ENCODE measurements around the gene ZBTB44. TPM values are rescaled to one million over a fixed set of nuclear protein-coding genes. Genes with fewer than 3 reads are reported as not detected.
"Not testable (repeated sequence)": the region's sequence is repeated elsewhere in the genome, so short reads cannot be mapped to it uniquely, and the experiment has no call there.

ZBTB44 gene
- total RNA-seq, 1 donor from 2014 or later = 44.8 TPM

DNA sequence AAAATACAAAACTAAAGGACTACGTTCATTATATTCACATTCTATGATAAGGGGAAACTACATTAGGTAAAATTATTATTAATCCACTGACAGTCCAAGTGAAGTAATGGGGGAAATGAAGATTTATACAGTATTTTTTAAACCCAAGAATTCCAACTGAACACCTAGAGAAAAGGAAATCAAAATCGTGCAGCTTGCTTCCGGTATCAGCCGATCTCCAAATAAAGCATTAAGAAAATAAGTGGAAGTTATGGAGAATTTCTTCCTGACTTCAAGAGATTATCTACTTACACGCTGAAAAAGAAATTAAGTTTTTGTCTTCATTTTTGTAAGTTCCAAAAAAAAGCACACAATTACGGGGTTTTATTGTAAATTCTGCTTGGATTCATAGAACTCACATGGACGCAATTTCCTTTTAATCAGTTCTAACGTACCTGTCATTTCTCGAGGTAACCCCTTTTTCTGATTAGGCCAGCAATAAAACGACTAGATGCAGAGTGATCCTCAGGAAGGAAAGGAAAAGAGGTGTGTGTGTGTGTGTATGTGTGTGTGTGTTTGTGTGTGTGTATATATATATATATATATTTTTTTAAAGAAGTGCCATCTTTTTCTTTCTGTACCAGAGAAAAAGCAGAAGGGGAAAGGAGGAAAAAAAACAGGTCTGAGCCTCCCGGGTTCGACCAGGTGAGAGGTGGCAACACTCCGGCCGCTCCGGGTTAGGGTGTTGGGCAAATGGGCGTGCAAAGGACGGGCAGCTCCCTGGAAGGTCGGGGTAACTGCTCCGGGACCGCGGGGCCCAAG lies 1.1 kb downstream of the ZBTB44 start:
- no peak for DNase-seq (ENCODE audit: low spot score)

DNA sequence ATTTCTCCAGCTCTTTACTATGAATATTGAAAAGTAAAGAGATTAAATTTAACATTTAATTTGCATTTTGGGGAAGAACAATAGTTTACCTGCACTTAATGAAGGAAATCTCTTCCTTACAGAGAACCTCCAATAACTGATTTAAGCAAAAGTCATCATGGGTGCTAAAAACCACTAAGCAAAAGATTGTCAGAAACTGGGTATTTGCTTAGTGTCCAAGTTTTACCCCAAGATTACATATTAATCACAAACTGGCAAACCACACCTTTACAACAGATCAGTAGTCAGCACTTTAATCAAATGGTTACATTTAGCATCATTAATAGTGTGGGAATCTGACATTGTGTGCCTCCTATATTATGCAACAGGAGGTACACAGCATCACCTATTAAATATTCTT lies 2.7 kb downstream of the ZBTB44 start:
- DNase-seq (ENCODE audit: low spot score) = no peak

DNA sequence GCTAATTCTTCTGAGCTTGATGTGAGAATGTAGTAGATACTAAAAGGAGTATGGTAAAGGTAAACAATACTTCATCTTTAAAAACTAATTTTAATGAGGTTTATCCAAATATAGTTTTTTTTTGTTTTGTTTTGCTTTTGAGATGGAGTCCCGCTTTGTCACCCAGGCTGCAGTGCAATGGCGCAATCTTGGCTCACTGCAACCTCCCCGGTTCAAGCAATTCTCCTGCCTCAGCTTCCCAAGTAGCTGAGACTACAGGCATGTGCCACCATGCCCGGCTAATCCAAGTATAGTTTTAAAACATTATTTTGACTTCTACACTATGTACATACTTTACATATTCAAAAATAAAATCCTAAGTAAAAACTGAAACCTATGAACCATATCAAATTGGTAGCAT lies 4.1 kb downstream of the ZBTB44 start:
- DNase-seq (ENCODE audit: low spot score) = no peak

DNA sequence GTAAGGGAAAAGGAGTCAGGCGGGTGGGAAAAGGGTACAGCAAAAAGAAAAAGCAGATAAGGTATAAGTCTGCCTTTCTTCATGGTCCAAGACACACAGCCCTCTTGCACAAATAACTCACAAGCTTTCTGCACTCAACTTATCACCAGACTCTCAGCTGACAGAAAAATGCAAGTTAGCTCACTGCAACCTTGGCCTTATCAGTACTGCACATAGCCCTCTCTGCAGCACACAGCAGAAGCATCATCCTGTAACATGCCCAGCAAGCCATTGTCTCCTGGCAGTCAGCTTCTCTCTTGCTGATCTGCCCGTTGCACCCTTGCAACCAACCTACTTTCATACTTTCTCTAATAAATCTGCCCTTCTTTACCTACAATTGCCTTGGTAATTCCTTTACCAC lies 5.8 kb downstream of the ZBTB44 start:
- no peak for DNase-seq (ENCODE audit: low spot score)

DNA sequence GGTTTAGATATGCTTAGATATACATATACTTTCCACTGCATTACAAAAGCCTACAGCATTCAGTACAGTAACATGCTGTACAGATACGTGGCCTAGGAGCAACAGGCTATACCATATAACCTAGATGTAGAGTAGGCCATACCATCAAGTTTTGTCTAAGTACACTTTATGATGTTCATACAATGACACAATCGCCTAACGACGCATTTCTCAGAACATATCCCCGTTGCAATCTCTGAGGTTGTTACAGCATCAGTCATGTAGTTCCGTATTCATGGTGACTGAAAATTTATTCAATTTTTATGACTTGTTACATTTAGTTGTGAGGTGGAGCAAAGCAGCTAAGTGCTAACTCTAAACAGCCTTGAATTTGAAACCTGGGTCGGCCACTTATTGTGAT lies 6.7 kb downstream of the ZBTB44 start:
- no peak for DNase-seq (ENCODE audit: low spot score)

DNA sequence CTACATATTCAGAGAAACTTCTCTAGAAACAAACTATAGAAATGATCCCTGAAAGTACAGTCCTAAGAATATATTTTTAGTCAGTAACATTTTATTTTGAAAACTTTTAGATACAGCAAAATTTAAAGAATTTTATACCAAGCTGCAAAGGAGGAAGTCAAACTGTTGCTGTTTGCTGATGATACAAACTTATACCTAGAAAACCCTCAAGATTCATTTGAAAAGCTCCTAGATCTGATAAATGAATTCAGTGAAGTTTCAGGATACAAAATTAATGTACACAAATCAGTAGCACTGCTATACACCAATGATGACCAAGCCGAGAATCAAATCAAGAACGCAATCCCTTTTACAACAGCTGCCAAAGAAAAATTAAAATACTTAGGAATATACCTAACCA lies 10.1 kb downstream of the ZBTB44 start:
- no peak for DNase-seq (ENCODE audit: low spot score)

DNA sequence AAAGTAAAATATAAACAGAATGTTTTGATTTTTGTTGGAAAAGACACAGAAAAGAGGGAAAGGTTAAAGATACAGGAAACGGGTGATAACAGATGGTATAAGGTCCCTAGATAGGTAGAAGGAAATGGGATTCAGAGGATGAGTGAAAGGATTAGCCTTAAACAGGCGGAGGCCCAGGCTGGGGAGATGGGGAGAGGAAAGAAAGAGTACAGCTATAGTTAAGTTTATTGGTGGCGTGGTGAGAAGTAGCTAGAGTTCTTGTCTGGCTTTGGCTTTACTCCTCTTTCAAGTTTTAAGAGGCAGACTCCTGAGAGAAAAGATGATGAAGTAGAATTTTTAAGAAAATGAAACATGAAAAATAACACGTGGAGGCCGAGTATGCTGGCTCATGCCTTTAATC lies 13.7 kb downstream of the ZBTB44 start:
- DNase-seq (ENCODE audit: low spot score) = no peak

DNA sequence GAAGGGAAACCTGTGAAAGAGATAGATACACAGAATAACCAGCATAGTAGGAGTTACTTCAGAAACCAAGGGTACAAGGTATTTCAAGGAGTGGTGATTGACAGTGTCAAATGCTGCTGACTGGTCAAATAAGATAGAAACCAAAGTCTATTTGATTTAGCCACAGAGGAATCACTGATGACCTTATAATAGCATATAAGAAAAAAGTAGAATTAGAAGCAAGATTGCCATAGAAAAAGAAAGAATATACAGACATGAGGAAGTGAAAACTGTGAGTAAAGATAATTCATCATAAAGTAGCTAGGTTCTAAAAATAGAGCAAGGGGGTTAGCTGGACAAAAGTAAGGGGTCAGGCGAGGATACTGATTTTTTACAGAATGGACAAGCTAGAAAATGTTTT lies 14.2 kb downstream of the ZBTB44 start:
- DNase-seq (ENCODE audit: low spot score) = no peak

DNA sequence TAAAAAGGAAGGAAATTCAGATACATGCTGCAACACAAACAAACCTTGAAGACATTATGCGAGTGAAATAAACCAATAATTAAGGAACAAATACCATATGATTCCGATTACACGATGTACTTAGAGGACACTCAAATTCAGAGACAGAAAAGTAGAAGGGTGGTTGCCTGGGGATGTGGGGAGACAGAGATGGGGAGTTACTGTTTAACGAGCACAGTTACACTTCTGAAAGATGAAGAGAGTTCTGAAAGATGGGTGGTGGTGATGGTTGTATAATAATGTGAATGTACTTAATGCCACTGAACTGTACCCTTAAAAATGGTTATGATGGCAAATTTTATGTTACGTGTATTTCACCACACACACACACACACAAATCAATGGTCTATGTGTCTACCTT lies 14.7 kb downstream of the ZBTB44 start:
- no peak for DNase-seq (ENCODE audit: low spot score)

DNA sequence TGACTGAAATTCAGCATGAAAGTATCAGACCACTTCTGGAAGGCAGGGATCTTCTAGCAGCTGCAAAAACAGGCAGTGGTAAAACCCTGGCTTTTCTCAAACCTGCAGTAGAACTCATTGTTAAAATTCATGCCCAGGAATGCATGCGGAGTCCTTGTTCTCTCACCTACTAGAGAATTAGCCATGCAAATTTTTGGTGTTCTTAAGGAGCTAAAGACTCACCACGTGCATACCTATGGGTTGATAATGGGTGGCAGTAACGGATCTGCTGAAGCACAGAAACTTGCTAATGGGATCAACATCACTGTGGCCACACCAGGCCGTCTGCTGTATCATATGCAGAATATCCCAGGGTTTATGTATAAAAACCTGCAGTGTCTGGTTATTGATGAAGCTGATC lies 19.1 kb downstream of the ZBTB44 start:
- no peak for DNase-seq (ENCODE audit: low spot score)

DNA sequence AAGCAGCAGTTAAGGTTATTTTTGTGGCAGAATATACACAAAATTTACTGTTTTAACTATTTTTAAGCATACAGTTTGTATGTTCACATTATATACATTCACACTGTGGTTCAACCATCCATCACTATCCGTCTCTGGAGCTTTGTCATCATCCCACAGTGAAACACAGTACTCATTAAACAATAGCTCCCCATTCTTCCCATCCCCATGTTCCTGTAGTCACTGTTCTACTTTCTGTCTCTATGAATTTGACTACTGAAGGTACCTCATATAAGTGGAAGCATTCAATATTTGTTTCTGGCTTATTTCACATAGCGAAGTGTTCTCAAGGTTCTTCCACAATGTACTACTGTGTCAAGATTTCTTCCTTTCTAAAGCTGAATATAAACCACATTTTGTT lies 32.6 kb downstream of the ZBTB44 start:
- DNase-seq (ENCODE audit: low spot score) = no peak

DNA sequence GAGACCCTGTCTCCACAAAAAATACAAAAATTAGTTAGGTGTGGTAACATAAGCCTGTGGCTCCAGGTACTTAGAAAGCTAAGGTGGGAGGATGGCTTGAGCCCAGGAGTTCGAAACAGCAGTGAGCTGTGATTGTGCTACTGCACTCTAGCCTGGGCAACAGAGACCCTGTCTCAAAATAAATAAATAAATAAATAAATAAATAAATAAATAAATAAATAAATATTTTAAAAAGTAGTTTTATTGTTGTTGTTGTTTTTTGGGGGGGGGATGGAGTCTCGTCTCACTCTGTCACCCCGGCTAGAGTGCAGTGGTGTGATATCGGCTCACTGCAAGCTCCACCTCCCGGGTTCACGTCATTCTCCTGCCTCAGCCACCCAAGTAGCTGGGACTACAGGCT lies 33.4 kb downstream of the ZBTB44 start:
- DNase-seq (ENCODE audit: low spot score) = not testable (repeated sequence)

DNA sequence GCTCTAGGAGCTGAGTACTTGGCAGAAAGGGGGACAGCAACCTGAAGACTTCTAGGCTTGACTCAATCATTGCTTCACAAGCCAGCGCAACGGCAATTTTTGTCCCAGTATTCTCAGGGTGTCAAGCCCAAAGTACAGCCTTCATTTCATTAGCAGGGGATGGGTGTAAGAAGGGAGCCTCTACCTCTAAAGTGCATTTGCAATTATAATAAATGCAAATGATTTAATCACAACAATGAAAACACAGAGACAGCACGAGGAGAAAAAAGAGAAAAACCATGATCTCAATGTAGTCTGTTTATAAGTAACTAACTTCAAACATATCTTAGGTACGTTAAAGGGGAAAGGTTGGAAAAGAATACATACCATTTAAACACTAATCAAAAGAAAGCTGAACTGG lies 34.7 kb downstream of the ZBTB44 start:
- no peak for DNase-seq (ENCODE audit: low spot score)

DNA sequence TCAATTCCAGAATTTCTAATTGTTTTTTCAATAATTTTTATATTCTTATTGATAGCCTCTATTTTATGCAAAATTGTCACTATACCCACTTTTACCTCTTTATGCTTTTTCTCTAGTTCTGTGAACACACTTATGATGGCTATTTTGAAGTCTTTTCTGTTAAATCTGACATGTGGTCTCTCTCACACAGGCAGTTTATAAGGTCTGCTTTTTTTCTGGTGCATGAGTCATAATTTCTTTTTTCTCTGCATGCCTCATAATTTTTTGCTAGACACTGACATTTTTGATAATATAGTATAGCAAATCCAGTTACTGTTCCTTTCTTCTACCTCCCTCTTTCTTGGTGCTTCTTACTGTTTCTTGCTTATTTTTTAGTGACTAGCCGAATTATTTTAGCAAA lies 36.0 kb downstream of the ZBTB44 start:
- no peak for DNase-seq (ENCODE audit: low spot score)

DNA sequence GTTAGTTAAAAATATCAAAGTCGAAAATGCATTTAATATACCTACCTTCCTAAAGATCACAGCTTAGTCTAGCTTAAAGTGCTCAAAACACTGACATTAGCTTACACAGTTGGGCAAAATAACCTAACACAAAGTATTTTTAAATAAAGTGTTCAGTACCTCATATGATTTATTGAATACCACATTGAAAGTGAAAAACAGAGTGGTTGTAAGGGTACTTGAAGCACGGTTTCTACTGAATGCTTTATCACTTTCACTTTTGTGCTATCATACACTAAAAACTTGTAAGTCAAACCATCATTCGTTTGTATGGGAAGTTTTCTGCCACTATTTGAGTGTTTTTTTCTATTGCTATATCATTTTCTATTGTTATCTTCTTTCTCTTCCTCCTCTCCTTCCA lies 36.6 kb downstream of the ZBTB44 start:
- DNase-seq (ENCODE audit: low spot score) = no peak

DNA sequence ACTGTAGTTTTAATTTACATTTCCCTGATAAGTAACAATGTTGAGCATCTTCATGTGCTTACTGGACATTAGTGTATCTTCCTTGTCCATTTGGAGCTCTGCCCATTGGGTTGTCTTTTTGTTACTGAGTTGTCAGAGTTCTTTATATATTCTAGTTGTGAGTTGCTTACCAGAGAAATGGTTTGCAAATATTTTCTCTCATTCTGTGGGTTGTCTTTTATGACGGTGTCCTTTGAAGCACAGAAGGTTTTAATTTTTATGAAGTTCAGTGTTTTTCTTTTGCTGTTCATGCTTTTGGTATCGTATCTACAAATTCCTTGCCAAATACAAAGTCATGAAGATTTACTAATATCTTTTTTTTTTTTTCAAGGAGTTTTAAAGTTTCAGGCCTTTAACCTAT lies 42.4 kb downstream of the ZBTB44 start:
- DNase-seq (ENCODE audit: low spot score) = no peak

DNA sequence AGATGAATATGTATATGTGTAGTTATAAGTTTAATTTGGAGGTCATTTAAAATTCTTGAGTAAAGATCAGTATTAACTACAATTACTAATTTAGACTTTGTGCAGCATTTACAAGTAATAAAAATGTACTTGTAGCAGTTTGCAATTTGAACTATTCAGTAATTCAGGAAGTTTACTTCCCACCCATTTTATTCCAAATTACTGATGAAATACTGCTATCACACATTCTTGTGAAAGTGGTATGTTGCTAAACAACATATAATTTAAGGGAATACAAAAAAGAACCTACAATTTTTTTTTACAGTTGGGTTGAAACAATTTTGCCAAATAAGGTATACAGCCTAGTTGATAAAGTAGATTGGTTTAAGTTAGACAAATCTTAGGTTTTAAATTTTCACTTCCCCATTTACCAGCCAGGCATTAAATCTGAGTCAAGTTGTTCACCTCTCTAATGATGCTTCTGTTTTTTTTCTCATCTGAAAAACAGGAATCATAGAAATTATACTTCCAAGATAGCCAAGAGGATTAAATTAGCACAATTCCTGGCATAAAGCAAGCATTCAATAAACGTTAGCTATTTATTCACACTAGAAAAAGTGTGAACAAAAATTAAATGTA lies 45.3 kb downstream of the ZBTB44 start:
- no peak for DNase-seq (ENCODE audit: low spot score)

DNA sequence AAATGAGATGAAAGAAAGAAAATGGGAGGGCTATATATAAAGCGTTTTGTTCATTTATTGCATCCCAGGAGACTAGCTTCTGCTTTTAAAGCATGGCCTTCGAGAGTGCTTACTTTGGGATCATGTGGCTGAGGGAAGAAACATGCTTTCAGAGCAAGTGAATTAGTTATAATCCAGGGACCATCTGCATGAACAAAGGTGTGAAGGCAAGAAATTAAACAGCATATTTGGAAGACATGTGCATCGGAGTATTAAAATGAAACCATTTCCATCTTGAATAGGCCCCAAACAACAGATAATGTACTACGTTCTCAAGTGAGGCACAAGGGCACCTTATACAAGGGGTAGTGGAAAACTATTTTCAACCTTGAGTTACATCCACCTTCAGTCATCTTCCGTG lies 51.4 kb downstream of the ZBTB44 start:
- DNase-seq (ENCODE audit: low spot score) = no peak

DNA sequence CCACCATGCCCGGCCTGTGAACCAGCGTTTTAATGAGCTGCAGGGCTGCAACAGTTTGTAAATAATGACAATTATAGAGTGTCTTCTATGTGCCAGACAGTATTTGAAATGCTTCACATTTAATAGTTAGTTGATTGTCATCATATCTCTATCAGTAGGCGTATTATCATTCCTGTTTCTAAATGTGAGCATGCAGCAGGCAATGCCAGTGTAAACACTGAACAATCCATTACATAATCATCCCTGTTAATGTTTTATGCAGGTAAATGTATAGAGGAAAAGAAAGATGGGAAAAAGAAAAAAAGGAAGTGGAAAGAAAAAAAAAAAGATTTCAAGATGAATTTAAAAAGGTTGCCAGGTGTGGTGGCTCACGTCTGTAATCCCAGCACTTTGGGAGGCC lies 52.3 kb downstream of the ZBTB44 start:
- DNase-seq (ENCODE audit: low spot score) = no peak

DNA sequence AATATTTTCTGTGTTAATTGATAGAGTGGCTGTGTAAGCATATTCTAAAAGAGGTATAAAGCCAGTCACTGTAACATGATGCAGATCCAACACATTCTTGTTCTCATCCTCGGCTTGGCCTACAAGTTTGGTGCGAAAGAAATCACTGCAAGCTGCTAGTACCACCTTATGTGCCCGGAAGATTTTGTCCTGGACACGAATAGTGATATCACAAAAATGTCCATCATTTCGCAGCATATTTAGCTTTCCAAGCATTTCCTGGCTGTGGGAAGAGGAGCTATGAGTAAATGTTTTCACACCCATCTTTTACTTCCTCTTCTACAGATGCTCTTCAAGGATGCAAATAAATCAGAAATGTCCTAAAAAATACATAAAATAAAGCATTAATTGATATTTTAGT lies 53.1 kb downstream of the ZBTB44 start:
- no peak for DNase-seq (ENCODE audit: low spot score)

DNA sequence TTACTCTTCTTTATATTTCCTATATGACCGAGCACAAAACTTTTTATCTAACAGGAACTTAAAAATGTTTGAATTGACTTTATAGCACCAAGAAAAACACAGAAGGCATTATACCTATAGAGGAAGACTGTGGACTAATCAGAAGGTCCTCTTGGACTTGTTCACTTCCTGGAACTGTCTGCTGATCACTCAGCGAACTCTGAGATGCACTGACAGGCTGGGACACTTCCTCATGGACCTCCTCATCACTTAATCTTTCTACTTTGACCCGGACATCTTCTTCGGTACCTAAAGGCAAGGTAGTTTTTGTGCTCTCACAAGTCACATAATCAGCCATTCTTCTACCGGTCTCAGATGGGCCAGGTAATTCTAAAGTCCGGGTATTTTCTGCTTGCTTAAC lies 54.0 kb downstream of the ZBTB44 start:
- DNase-seq (ENCODE audit: low spot score) = no peak

DNA sequence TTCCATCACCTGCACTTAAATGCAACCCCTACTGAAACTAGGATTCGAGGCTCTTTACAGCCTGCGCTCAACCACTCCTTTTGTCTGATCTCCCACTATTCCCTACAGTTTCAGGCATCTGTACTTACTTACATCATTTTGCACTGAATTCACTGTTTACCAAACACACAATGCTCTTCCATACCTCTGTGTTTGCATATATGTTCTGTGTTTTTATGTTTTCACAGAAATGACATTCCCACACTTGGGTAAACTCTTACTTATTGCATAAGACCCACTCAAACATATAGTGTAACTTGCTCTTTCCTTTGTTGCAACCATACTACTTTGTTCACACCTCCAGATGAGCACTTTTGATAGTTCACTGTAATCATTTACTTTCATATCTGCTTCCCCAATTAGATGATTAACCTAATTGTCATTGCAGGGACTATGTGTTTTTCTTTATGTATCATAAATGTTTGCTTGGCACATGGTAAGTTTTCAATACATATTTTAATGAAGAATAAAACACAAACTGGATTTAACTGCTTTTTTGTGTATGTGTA lies 54.6 kb downstream of the ZBTB44 start:
- no peak for DNase-seq (ENCODE audit: low spot score)

DNA sequence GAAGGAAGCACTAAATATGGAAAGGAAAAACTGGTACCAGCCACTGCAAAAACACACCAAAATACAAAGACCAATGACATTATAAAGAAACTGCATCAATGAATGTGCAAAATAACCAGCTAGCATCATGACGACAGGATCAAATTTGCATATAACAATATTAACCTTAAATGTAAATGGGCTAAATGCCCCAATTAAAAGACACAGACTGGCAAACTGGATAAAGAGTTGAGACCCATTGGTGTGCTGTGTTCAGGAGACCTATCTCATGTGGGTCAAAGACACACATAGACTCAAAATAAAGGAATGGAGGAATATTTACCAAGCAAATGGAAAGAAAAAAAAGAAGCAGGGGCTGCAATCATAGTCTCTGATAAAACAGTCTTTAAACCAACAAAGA lies 63.0 kb downstream of the ZBTB44 start:
- DNase-seq (ENCODE audit: low spot score) = not testable (repeated sequence)

DNA sequence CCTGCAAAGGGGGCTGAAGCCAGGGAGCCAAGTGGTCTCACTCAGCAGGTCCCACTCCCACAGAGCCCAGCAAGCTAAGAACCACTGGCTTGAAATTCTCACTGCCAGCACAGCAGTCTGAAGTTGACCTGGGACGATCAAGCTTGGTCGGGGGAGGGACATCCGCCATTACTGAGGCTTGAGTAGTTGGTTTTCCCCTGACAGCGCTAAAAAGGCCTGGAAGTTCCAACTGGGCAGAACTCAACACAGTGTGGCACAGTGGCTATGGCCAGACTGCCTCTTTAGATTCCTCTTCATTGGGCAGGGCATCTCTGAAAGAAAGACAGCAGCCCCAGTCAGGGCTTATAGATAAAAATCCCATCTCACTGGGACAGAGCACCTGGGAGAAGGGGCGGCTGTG lies 64.8 kb downstream of the ZBTB44 start:
- not testable (repeated sequence) for DNase-seq (ENCODE audit: low spot score)
